K562 (cell line): Measurements from ENCODE around the gene HS3ST4. TPM values are rescaled to one million over a fixed set of nuclear protein-coding genes. Genes with fewer than 3 reads are reported as not detected.

Experiments used
- DNMT1 ChIP-seq: fragments of 450-650 bp; IDR thresholded peaks from 2 replicates; pipeline ENCODE4 v1.6.1; 2016; ENCODE audit warnings: antibody characterized with exemption, mild to moderate bottlenecking
- HNRNPUL1 ChIP-seq: fragments of 200-400 bp; formaldehyde crosslinking; IDR thresholded peaks from 2 replicates; pipeline ENCODE4 v1.6.1; 2017; ENCODE audit warnings: low read length
- SREBF2 ChIP-seq: sonication (generic); formaldehyde crosslinking; IDR thresholded peaks from 2 replicates; pipeline ENCODE4 v1.4.0; 2020; ENCODE audit warnings: mild to moderate bottlenecking, missing genetic modification reagents
- ZNF146 ChIP-seq: IDR thresholded peaks from one replicate; pipeline ENCODE4 v1.6.1; 2018; ENCODE audit warnings: missing compliant biosample characterization; ENCODE audit not compliant: unreplicated experiment
- polyA plus RNA-seq, 8 experiments: library from polyadenylated mRNA; depleted of rRNA in 4 of 8; stranded (reverse) in 5 of 8; unstranded in 3 of 8; fragments of >200 nt; fragmentation: Nextera tagmentation in 2 of 8; fragmentation: Illumina TruSeq in 1 of 8; extraction: Ambion mirVana in 2 of 8; extraction: Trizol in 1 of 8; gene quantifications; 2 replicates each; pipeline versions ENCODE4 v1.2.1 to v1.2.3, GENCODE V29; 2011 to 2014; ENCODE audit warnings: inconsistent platforms in 1 of 8, missing spikeins in 1 of 8
- total RNA-seq, 7 experiments: library from RNA; depleted of rRNA in 6 of 7; stranded (reverse); fragments of >200 nt in 6 of 7; fragmentation: Illumina TruSeq in 2 of 7; extraction: Trizol in 2 of 7; gene quantifications; 2 replicates each; pipeline versions ENCODE4 v1.2.1 to v1.2.3, GENCODE V29; 2011 to 2021; ENCODE audit warnings: low replicate concordance in 1 of 7
- TF ChIP-seq, protein P1 (sequence below), 2 experiments: fragments of 450-650 bp in 1 of 2; sonication (generic) in 1 of 2; formaldehyde crosslinking in 1 of 2; IDR thresholded peaks; 2 replicates each; pipeline versions ENCODE4 v1.7.1 to v1.9.0; 2016 to 2022; ENCODE audit warnings: inconsistent platforms in 1 of 2, mild to moderate bottlenecking in 1 of 2, missing genetic modification reagents in 1 of 2

HS3ST4 gene
- total and polyA plus RNA-seq, 9 of the 15 experiments (the other 6 are each of a cell fraction or from before 2014, with no cell fraction given) = not detected

DNA sequence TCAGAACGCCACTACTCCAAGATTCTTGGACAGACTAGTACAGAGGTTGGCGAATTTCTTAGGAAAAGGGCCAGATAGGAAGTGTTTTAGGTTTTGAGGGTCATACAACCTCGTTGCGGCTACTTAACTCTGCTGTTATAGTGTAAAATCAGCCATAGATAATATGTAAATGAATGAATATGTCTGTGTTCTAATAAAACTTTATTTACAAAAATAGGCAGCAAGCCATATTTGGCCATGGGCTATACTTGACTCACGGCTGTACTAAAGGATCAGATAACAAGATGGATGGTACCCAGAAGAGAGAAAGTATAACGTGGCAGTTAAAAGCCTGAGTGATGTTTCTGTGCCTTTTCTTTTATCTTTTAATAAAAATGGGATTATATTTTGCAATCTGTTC is 125.5 kb downstream of the HS3ST4 start (continued):
- TF ChIP-seq, protein P1, sequence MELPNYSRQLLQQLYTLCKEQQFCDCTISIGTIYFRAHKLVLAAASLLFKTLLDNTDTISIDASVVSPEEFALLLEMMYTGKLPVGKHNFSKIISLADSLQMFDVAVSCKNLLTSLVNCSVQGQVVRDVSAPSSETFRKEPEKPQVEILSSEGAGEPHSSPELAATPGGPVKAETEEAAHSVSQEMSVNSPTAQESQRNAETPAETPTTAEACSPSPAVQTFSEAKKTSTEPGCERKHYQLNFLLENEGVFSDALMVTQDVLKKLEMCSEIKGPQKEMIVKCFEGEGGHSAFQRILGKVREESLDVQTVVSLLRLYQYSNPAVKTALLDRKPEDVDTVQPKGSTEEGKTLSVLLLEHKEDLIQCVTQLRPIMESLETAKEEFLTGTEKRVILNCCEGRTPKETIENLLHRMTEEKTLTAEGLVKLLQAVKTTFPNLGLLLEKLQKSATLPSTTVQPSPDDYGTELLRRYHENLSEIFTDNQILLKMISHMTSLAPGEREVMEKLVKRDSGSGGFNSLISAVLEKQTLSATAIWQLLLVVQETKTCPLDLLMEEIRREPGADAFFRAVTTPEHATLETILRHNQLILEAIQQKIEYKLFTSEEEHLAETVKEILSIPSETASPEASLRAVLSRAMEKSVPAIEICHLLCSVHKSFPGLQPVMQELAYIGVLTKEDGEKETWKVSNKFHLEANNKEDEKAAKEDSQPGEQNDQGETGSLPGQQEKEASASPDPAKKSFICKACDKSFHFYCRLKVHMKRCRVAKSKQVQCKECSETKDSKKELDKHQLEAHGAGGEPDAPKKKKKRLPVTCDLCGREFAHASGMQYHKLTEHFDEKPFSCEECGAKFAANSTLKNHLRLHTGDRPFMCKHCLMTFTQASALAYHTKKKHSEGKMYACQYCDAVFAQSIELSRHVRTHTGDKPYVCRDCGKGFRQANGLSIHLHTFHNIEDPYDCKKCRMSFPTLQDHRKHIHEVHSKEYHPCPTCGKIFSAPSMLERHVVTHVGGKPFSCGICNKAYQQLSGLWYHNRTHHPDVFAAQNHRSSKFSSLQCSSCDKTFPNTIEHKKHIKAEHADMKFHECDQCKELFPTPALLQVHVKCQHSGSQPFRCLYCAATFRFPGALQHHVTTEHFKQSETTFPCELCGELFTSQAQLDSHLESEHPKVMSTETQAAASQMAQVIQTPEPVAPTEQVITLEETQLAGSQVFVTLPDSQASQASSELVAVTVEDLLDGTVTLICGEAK (IDR thresholded peaks at IDR 0.05) = peak; percentile 95
- TF ChIP-seq, protein P1 (CRISPR knock-in tag; IDR thresholded peaks at IDR 0.05) = no peak
- TF ChIP-seq ZNF146 (no peak), HNRNPUL1 (no peak), SREBF2 (CRISPR knock-in tag) (no peak), DNMT1 (no peak)
